Activated CD4-positive, alpha-beta T cell treated with anti-CD3 and anti-CD28 coated beads for 36 hours (primary cell): ENCODE results near the gene PLCB2. TPM values are rescaled to one million over a fixed set of nuclear protein-coding genes. Genes with fewer than 3 reads are reported as not detected.

Source experiments
- ATAC-seq: fragments of 200-7000 bp; cut with Tn5 transposase; one replicate; pipeline ENCODE4 v1.10.0; 2021; ENCODE audit warnings: mild to moderate bottlenecking, moderate library complexity
- CTCF ChIA-PET: fragments of 350-600 bp; sonication (Branson Sonifier 250); formaldehyde crosslinking; loops from one replicate; lab custom pipeline; 2021; ENCODE audit warnings: antibody characterized with exemption; lab: Charles Lee
- POLR2A ChIA-PET: fragments of 350-600 bp; sonication (Branson Sonifier 250); formaldehyde crosslinking; loops from one replicate; lab custom pipeline; 2021; ENCODE audit warnings: antibody characterized with exemption, inconsistent platforms; lab: Charles Lee
- DNase-seq: peaks from one replicate; pipeline ENCODE4 v3.0.0-alpha.2; 2020
- H3K27ac Mint-ChIP-seq: one replicate; pipeline ENCODE4 v1.8.0; 2021; ENCODE audit warnings: mixed read lengths
- H3K27me3 Mint-ChIP-seq: one replicate; pipeline ENCODE4 v1.8.0; 2021; ENCODE audit warnings: mixed read lengths
- H3K36me3 Mint-ChIP-seq: one replicate; pipeline ENCODE4 v1.8.0; 2021; ENCODE audit warnings: low read depth, mixed read lengths
- H3K4me1 Mint-ChIP-seq: one replicate; pipeline ENCODE4 v1.8.0; 2021; ENCODE audit warnings: mixed read lengths
- H3K4me3 Mint-ChIP-seq: one replicate; pipeline ENCODE4 v1.8.0; 2021; ENCODE audit warnings: mild to moderate bottlenecking, moderate library complexity, mixed read lengths
- H3K9me3 Mint-ChIP-seq: one replicate; pipeline ENCODE4 v1.8.0; 2021; ENCODE audit warnings: low read depth, mixed read lengths
- intact Hi-C, 2 experiments: fragments of 100-400 bp; cut with DNase I in 1 of 2; cut with micrococcal nuclease in 1 of 2; formaldehyde crosslinking; loops; one replicate each; pipeline versions ENCODE4 v1.14.2 to v1.15.1; 2022 to 2024; cut with DNase I, micrococcal nuclease
- total RNA-seq, 2 experiments: library from RNA; stranded (reverse); gene quantifications; one replicate each; pipeline ENCODE4 v1.2.3, GENCODE V29; 2021

PLCB2 gene
- total RNA-seq, 2 experiments from 2014 or later: 67.9 to 86.8 TPM

GRCh38 chr15:40285554-40286011 is 22.2 kb downstream of the PLCB2 start:
- Mint-ChIP-seq H3K36me3 (no peaks in the 10 kb centered on the region), H3K27ac (no peak overlapping the region), H3K27me3 (peaks cover 13% of the 10 kb centered on the region), H3K9me3 (no peaks in the 10 kb centered on the region), H3K4me1 (peaks cover 4% of the 10 kb centered on the region), H3K4me3 (no peak overlapping the region)
- ChIA-PET CTCF (interaction anchor here (0.5 to 5.7 kb wide), 6 partner anchors 11 to 72 kb away, joined by 3 to 30 read pairs (median 4); partner anchors contain the start of gene PLCB2), POLR2A (interaction anchor here (0.6 kb wide), 2 partner anchors 80 to 185 kb away, joined by 3 to 4 read pairs; no protein-coding TSS in a partner anchor)
- ATAC-seq (no peak), DNase-seq (no peak)
- intact Hi-C loops: no loop called here

- ATAC-seq (no peak), DNase-seq (no peak)
- Mint-ChIP-seq H3K36me3 (no peaks in the 10 kb centered on the region), H3K9me3 (no peaks in the 10 kb centered on the region), H3K4me1 (peaks cover 4% of the 10 kb centered on the region), H3K27ac (no peak overlapping the region), H3K27me3 (peaks cover 16% of the 10 kb centered on the region), H3K4me3 (no peak overlapping the region)
- intact Hi-C loops: no loop called here
- POLR2A ChIA-PET: interaction anchor here (0.6 kb wide), 2 partner anchors 80 to 185 kb away, joined by 3 to 4 read pairs; no protein-coding TSS in a partner anchor
- CTCF ChIA-PET: interaction anchor here (0.6 to 5.7 kb wide), 7 partner anchors 8 to 52 kb away, joined by 3 to 30 read pairs (median 4); partner anchors contain the start of gene PLCB2
Observed at GRCh38 chr15:40285151-40285550, 22.6 kb downstream of the PLCB2 start.

- ChIA-PET CTCF (interaction anchor here (0.7 to 5.7 kb wide), 4 partner anchors 25 to 189 kb away, joined by 3 to 30 read pairs (median 5); partner anchors contain the start of genes INAFM2 and PLCB2), POLR2A (no interaction called here)
- Mint-ChIP-seq H3K36me3 (no peaks in the 10 kb centered on the region), H3K4me3 (no peak overlapping the region), H3K27ac (no peak overlapping the region), H3K27me3 (peaks cover 24% of the 10 kb centered on the region), H3K4me1 (peaks cover 4% of the 10 kb centered on the region), H3K9me3 (no peaks in the 10 kb centered on the region)
- ATAC-seq (no peak), DNase-seq (no peak)
- intact Hi-C loops: loop anchor here in 1 of 2 experiments (5.0 kb wide), 1 partner anchor 39 kb away; the partner anchor contains the start of gene INAFM2
Observed at GRCh38 chr15:40283615-40284300, 24.0 kb downstream of the PLCB2 start.

GRCh38 chr15:40282869-40283614 is 24.7 kb downstream of the PLCB2 start, which contains the start of gene ANKRD63:
TSS of gene ANKRD63 (minus strand) at chr15:40283064. CDS start at chr15:40282586, 478 bp downstream.
- intact Hi-C loops: loop anchor here in 1 of 2 experiments (1.0 to 5.0 kb wide), 2 partner anchors 25 to 39 kb away; partner anchors contain the start of gene INAFM2
- Mint-ChIP-seq H3K4me1 (peaks cover 4% of the 10 kb centered on the region), H3K4me3 (peak within 1 kb of the TSS; percentile 53), H3K27me3 (peaks cover 29% of the 10 kb centered on the region), H3K9me3 (no peaks in the 10 kb centered on the region), H3K27ac (no peak within 1 kb of the TSS), H3K36me3 (no peaks in the 10 kb centered on the region)
- CTCF ChIA-PET: interaction anchor here (0.6 to 5.7 kb wide), 9 partner anchors 8 to 587 kb away, joined by 3 to 30 read pairs (median 4); partner anchors contain the start of genes INAFM2 and PLCB2
- peak; percentile 63 for DNase-seq
- ATAC-seq: peak; percentile 63
- POLR2A ChIA-PET: no interaction called here

- Mint-ChIP-seq H3K9me3 (no peaks in the 10 kb centered on the region), H3K4me3 (peak overlapping the region; percentile 53), H3K27me3 (peaks cover 31% of the 10 kb centered on the region), H3K27ac (no peak overlapping the region), H3K36me3 (no peaks in the 10 kb centered on the region), H3K4me1 (peaks cover 4% of the 10 kb centered on the region)
- DNase-seq (peak; percentile 69), ATAC-seq (peak; percentile 64)
- ChIA-PET POLR2A (no interaction called here), CTCF (interaction anchor here (0.6 to 5.7 kb wide), 5 partner anchors 7 to 238 kb away, joined by 3 to 30 read pairs (median 4); partner anchors contain the start of gene PLCB2)
- intact Hi-C loops: loop anchor here in 1 of 2 experiments (1.0 to 5.0 kb wide), 2 partner anchors 26 to 40 kb away; partner anchors contain the start of gene INAFM2
Observed at GRCh38 chr15:40282147-40282868, 25.4 kb downstream of the PLCB2 start.

- ATAC-seq: no peak
- intact Hi-C loops: loop anchor here in 1 of 2 experiments (1.0 to 5.0 kb wide), 2 partner anchors 27 to 41 kb away; partner anchors contain the start of gene INAFM2
Observed at GRCh38 chr15:40281801-40282146, 26.0 kb downstream of the PLCB2 start.

GRCh38 chr15:40281057-40281800 is 26.5 kb downstream of the PLCB2 start:
- Mint-ChIP-seq H3K4me1 (peaks cover 4% of the 10 kb centered on the region), H3K36me3 (no peaks in the 10 kb centered on the region), H3K9me3 (no peaks in the 10 kb centered on the region), H3K4me3 (no peak overlapping the region), H3K27ac (no peak overlapping the region), H3K27me3 (peaks cover 31% of the 10 kb centered on the region)
- ChIA-PET POLR2A (no interaction called here), CTCF (interaction anchor here (0.6 to 12.2 kb wide), 10 partner anchors 10 to 234 kb away, joined by 3 to 393 read pairs (median 6); partner anchors contain the start of genes CCDC9B, INAFM2 and PLCB2)
- intact Hi-C loops: loop anchor here in 1 of 2 experiments (5.0 kb wide), 1 partner anchor 41 kb away; the partner anchor contains the start of gene INAFM2
- DNase-seq (no peak), ATAC-seq (no peak)

More at GRCh38 chr15:40281801-40282146, 26.0 kb downstream of the PLCB2 start:
- Mint-ChIP-seq H3K27me3 (peaks cover 31% of the 10 kb centered on the region), H3K27ac (no peak overlapping the region), H3K36me3 (no peaks in the 10 kb centered on the region), H3K4me1 (peaks cover 4% of the 10 kb centered on the region), H3K9me3 (no peaks in the 10 kb centered on the region), H3K4me3 (no peak overlapping the region)
- POLR2A ChIA-PET: no interaction called here
- CTCF ChIA-PET: no interaction called here
- DNase-seq: no peak

GRCh38 chr15:40280260-40281056 is 27.3 kb downstream of the PLCB2 start:
- Mint-ChIP-seq H3K4me3 (no peak overlapping the region), H3K36me3 (no peaks in the 10 kb centered on the region), H3K9me3 (no peaks in the 10 kb centered on the region), H3K27ac (no peak overlapping the region), H3K4me1 (no peaks in the 10 kb centered on the region), H3K27me3 (peaks cover 31% of the 10 kb centered on the region)
- ChIA-PET CTCF (interaction anchor here (0.5 to 12.2 kb wide), 22 partner anchors 9 to 233 kb away, joined by 3 to 393 read pairs (median 6); partner anchors contain the start of genes CCDC9B, INAFM2 and PLCB2), POLR2A (no interaction called here)
- intact Hi-C loops: loop anchor here in 1 of 2 experiments (5.0 kb wide), 1 partner anchor 42 kb away; the partner anchor contains the start of gene INAFM2
- DNase-seq: no peak
- ATAC-seq: no peak

- CTCF ChIA-PET: interaction anchor here (0.7 to 12.2 kb wide), 44 partner anchors 9 to 1557 kb away, joined by 3 to 393 read pairs (median 4); partner anchors contain the start of genes CCDC9B, INAFM2, IVD and PLCB2
- DNase-seq (peak; percentile 84), ATAC-seq (peak; percentile 53)
- intact Hi-C loops: loop anchor here (1.0 to 10.0 kb wide), 5 partner anchors 31 to 595 kb away; partner anchors contain the start of gene INAFM2 (in 1 of the 2)
- Mint-ChIP-seq H3K27me3 (peaks cover 31% of the 10 kb centered on the region), H3K27ac (no peak overlapping the region), H3K9me3 (no peaks in the 10 kb centered on the region), H3K4me3 (no peak overlapping the region), H3K36me3 (no peaks in the 10 kb centered on the region), H3K4me1 (no peaks in the 10 kb centered on the region)
- POLR2A ChIA-PET: interaction anchor here (1.0 kb wide), 1 partner anchor 30 kb away, joined by 3 read pairs; no protein-coding TSS in a partner anchor
Observed at GRCh38 chr15:40279437-40280141, 28.1 kb downstream of the PLCB2 start.
